Umbilical cord (tissue), 2 donors: Measurements from ENCODE around the gene KIAA1614. TPM values are rescaled to one million over a fixed set of nuclear protein-coding genes. Genes with fewer than 3 reads are reported as not detected.

Experiments used
- DNase-seq: peaks from one replicate; pipeline ENCODE4 v3.0.0-alpha.2; 2015; ENCODE audit warnings: low spot score
- total RNA-seq: library from RNA; depleted of rRNA; stranded (reverse); fragments of >200 nt; gene quantifications from one replicate; pipeline ENCODE4 v1.2.3, GENCODE V29; 2014; ENCODE audit warnings: low replicate concordance; ENCODE audit not compliant: insufficient read depth

The KIAA1614 gene
- total RNA-seq, 1 donor from 2014 or later = 17.6 TPM

DNA sequence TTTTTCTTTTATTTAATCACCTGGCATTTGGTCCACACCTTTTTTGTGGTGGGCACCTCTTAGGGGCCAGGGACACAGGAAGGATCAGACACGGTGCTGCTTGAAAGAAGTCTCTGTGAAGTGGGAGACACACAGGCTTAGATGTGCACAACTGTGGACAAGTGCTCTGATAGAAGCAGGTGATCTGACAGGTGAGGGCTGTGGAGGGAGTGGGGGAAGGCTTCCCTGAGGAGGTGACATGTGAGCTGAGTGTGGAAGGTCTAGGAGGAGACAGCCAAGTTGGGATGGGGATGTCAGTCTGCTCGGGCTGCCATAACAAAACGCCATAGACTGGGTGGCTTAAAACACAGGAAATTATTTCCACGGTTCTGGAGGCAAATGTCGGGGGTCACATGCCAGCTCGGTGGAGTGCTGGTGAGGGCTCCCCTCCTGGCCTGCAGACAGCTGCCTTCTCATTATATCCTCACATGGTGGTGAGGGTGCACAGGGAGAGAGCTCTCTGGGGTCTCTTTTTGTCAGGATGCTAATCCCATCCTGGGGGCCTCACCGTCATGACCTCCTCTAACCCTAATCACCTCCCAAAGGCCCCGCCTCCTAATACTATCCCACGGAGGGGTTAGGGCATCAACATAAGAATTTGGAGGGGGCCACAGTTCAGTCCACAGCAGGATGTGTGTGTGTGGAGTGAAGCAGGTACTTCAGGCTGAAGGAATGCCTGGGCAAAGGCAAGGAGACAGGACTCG, 5.2 kb upstream of the KIAA1614 start:
- no peak for DNase-seq

DNA sequence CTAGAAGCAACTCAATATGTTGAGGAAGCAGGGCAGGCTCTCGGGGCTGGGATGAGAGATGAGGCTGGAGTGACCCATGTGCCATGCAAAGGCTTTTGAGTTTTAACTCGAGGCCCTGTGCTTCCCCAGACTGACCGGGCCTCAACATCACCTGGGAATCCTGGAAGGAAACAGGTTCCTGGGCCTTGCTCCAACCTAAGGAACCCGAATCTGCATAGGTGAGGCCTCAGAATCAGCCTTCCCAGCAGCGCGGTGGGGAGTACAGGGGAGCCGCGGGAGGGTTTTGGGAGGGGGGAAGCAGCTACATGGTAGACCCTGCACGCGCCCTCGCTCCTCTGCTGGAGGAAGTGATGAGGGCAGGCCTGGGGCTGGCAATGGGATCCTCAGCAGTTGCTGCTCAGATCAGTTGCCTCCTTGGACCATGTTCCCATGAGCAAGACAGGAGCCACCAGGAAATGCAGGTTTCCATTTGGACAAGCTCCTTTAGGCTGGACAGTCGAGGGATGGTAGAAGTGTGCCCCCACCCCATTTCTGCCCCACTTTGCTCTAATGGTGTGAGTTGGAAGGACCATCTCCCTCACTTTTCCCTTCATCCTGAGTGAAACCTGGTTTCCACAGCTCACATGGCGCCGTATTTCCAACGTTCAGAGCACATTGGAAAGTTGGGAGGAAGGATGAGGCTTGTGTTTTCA, 4.5 kb upstream of the KIAA1614 start:
- no peak for DNase-seq

DNA sequence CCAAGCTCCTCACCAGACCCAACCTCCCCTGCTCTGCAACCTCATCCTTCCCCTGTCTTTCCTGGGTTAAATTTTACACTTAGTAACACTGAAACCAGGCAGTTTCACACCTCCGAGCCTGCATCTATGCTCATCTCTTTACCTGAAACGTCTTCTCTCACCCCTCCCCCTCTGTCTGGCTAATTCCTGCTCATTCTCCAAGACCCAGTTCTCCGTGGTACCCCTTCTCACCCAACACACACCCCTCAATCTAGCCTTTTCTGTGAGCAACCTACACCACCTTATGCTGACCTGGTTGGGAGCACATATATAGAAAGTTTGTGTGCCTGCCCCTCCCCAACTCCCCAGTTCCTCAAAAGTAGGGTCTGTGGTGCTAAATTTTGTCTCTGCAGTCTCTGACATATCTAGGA, 3.7 kb upstream of the KIAA1614 start:
- DNase-seq = no peak

GRCh38 chr1:180909462-180909976, 3.2 kb upstream of the KIAA1614 start:
- no peak for DNase-seq

- peak; percentile 46 for DNase-seq
Measured at GRCh38 chr1:180911640-180912191, 981 bp upstream of the KIAA1614 start.

- DNase-seq = peak; percentile 66
Measured at GRCh38 chr1:180912211-180912800, 391 bp upstream of the KIAA1614 start.

GRCh38 chr1:180915426-180915965, 2.8 kb downstream of the KIAA1614 start:
- no peak for DNase-seq

GRCh38 chr1:180916012-180916770, 3.5 kb downstream of the KIAA1614 start:
- DNase-seq = no peak

- no peak for DNase-seq
Measured at GRCh38 chr1:180916771-180917170, 4.1 kb downstream of the KIAA1614 start.

GRCh38 chr1:180917306-180918065, 4.8 kb downstream of the KIAA1614 start:
- DNase-seq = peak; percentile 43

DNA sequence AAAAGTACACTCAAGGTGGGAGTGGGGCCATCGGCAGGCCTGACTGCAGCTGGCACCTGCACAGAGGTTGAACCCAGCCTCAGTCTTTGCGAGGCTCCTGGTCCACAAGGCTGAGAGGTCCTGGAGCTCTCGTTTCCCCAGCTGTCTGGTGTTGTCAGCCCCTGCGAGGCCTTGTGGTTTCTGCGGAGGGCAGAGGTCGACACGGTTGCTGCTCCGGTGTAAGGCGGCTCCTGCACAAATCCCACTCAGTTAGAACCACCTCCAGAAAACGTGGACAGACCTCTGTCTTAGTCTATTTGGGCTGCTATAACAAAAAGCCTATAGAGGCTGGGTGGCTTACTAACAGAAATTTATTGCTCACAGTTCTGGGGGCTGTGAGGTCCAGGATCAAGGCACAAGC, 5.8 kb downstream of the KIAA1614 start:
- DNase-seq = no peak

DNA sequence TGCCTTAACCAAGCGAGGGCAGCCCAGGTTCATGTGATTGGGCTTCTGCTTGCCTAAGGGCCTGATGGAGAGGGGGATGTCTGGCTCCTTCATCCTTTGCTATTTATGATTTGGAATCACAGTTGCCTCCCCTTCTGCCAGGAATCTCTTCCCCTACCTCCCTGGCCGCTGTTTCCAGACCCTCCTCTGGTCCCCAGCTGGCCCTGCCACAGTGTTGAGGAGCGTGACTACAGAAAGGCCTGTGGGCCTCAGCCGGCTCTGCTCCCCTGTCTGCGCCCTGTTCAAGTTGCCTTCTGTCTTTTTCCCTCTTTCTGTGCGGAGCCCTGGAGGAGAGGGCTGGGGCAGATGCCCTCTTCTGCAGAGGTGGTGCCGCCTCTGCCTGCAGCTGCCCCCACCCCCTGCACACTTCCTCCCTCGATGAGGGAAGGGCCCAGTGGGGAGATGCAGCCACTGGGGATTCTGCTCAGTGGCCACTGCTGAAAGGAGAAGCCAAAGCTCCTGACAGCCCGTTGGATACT, 6.5 kb downstream of the KIAA1614 start:
- DNase-seq = no peak

DNA sequence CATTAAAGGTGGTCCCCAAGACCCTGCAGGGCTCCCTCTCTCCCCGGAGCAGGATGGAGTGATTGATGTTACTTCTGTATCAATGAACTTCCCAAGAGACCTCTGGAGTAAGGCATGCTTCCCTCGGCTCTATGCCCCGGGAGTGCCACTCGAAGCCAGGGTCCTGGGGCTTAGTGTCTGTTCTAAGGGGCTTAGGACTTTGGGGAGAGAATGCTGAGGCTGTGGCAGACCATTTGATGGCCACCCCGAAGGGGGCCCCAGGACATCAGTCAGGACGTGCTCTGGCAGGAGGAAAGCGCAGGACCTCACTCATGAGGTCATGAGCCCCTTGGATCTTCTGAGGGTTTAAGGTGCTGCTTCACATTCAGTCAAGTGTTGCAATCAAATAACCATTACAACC, 7.5 kb downstream of the KIAA1614 start:
- no peak for DNase-seq

- DNase-seq = no peak
Measured at GRCh38 chr1:180920702-180921101, 8.0 kb downstream of the KIAA1614 start.

DNA sequence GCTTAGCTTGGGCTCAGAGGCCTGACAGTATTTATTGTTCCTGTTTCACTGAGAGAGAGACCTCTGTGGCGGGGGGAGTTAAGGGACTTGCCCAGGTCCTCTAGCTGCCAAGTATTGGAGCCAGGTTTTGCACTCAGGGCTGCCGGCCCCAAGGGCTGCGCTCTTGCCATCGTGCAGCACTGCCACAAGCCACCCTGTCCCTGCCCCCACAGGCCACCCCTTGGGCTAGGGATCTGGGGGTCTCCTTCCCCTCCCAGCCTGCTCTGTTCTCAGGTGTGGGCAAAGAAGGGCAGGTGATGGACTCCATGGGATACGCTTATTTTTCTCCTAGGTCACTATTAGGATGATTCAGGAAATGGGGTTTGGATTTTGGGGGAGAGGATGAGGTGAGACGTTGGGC, 8.7 kb downstream of the KIAA1614 start:
- DNase-seq = no peak

GRCh38 chr1:180921891-180922630, 9.4 kb downstream of the KIAA1614 start:
- DNase-seq = no peak

DNA sequence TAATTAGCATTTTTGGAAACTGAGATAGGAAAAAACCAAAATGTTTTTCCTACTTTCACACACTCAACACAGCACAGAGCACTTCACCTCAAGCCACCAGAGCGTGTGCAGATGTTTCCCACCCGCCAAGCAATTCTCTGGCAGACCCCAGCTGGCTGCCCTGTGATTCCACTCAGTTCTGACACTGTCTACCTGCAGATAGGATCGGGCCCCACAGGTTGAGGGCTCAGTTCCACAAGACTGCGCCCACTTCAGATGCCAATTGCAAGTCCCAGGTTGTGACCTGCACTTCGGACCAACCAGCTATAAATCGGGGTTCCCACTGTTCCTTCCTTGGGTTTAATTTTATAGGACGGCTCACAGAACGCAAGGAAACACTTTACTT, 9.9 kb downstream of the KIAA1614 start:
- no peak for DNase-seq

- DNase-seq = no peak
Measured at GRCh38 chr1:180923021-180923841, 10.5 kb downstream of the KIAA1614 start.

DNA sequence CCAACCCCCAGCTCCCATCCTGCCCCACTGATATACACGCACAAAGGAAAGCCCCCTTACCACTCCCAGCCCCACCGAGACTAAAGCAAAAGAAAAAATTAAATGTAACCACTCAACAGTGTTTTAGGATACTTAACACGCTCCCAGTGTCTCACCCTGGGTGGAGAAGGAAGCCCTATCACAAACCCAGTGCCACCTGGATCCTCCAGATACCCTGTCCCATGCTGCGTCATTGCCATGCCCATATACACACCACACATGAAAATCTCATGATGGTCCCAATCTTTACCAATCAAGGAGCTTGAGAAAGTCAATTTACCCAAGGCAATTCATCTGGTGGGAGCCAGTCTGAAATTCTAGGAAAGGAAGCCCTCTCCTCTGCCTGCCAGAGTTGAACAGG, 11.2 kb downstream of the KIAA1614 start:
- no peak for DNase-seq
